ENCODE data around the gene ALK.
A peak's percentile ranks its signal among the peaks of the same experiment; 100 is the strongest.

Gene ALK

DNA sequence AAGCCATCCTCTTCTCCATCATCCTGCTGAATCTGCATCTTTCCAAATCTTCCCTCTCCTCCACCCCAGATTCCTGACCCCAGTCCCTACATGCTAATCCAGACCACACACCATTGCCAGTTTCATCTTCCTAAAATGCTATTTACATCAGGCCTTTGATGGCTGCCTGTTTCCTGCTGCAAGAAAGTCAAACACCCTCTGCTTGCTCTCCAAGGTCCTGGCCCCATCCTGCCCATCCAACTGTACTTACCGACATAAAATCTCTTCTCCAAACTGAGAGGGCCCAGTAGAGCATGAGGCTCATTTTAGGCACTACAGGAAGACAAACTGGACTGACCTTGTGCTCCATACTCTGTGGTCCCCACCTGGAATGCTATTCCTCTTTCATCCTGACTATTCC is 19.0 kb downstream of the ALK start:
- DNase-seq (ENCODE audit: low spot score), result no peak

DNA sequence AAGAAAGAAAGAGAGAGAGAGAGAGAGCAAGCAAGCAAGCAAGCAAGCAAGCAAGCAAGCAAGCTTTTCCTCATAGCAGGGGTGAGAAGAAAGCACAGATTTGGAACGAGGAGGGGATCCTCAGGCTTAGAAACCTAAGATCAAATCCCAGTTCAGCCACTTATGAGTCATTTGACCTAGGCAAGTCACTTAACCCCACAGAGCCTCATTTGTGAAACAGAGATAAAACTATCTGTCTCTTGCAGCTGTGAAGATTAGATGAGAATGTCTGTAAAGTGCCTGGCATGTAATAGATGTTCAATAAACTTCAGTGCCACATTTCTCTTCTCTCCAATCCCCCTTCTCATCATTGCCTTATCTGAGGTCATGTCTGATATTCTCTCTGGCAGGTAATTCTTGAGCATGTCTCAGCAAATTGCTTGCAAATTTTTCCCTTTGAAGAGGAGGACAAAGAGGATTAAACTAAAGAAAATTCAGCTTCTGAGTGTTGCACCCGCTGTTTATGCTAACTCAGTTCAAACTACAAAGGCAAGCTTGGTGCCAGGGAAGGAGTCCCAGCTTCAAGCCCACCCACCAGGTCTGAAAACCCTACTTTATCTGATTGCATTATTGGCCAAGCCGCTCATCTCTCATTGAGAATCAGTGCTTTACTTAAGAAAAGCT is 20.3 kb downstream of the ALK start:
- DNase-seq (ENCODE audit: low spot score), result no peak

DNA sequence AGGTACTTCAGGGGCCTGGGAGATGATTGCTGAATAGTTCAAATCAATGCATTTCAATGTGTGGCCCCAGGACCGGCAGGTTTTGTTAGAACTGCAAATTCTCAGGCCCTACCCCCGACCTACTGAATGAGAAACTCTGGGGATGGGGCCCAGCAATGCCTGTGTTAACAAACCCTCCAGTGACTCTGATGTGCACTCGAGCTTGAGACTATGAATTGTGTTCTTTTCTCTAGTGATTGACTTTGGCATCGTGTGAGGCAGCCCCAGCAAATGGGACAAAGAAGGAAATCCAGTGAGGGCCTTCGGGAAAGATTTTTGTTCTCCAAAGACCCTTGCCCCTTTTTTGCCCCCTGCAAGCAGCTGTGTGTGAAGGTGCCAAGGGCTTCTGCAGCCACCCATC is 22.4 kb downstream of the ALK start:
- no peak for DNase-seq (ENCODE audit: low spot score)

DNA sequence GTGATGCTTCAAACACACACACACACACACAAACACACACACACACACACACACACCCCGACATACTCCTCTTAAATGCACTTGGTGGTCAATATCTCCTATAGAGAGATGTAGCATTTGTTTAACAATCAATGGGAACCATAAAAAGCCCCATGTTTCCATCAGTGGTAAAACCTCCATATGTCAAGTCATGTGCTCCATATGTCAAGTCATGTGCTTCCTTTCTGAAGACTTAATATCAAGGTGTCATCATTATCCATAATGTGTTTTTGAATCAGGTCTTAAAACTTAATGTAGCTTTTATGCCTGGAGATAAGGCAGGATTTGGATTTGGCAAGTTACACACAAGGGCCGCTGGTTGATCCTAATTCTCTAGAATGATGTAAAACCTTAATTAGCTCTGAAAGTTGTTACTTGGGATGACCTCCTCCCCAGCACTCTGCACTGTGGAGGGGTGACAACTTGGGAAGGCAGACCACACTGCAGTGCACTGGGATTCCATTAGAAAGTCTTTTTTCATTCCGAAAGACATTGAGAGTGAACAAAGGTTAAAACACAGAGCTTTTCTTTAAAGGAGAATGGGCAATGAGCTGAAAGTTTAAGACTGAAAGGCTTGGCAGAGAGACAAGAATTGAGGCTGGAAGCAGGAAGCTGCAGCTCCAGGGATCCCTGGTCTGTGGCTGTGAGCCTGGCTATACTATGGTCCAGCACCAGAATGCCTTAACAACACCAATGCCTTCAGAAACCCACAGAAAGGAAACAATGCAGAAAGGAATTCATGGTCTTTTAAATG is 26.4 kb downstream of the ALK start:
- DNase-seq (ENCODE audit: low spot score), result no peak

DNA sequence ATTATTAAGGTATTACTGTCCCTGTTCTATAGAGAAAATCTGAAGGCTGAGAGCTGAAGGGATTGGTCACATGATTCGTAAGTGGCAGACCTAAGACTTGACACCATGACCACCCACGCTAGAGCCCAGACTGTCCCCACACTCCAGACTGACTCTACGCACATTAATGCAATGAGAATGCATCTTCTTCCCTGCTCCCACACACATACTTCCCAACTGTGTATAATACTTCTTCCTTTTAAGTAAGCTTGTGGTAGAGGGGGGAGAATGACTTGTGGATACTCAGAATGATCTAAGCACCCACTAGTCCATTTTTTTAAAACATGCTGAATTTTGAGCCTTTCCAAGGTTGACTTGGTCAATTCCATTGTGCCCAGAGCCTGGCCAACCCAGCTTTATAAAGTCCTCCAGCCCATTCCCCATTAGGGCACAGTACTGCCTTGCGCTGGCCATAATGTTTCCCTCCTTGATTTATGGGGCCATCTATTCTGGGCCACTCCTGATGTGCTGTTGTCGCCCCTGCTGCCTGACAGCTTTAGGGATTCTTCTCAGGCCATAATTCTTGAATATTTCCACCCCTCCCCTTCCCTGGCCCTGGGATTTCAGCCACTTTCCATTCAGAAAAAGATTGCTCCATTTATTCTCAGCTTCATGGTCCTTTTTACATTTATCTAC is 28.7 kb downstream of the ALK start:
- no peak for DNase-seq (ENCODE audit: low spot score)

DNA sequence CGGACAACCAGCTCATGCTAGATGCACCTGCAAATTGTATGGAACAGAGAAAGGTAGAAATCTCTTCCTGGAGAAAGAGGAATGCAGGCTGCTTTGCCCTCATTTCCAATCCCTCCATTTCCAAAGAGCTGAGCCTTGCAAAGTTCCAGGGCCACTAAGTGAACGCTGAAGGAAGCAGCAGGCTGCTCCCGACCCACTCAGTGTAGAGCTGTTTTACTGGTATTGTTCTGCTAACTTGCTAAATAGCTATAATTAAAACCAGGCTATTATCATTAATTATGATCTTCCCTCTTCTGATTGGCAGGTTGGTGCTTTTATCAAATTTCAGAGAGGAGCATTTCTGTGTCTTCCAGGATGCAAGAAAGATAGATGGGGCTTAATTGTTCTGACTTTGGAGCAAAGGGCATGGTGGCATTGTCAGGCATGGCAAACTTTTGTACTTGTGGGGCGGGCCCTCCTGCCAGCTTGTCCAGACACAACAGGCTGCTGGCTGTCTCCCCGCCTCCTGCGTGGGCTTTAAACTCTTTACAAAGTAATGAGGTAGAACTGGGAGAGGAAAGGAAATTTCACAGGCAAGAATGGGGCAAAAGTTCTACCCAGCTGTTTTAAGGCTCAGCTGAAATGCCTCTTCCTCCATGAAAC is 40.2 kb downstream of the ALK start:
- no peak for DNase-seq (ENCODE audit: low spot score)

DNA sequence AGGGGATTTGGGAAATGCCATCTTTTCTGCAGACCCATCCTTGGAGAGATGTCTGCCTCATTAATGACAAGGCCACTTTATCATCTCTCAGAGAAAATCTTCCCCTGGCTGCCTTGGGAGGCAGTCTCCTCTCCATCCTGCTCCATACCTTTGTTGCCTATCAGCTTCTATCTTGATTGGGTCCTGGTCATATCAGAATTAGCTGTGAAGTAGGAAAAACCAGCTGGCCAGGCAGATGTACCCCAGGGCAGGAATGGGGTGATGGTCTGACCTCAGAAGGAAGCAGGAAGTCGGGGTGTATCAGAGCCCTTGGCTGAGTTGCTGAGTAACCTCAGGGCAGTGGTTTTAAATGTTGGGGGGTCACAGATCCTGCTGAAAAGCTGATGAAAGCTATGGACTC is 41.3 kb downstream of the ALK start:
- DNase-seq (ENCODE audit: low spot score), result no peak

DNA sequence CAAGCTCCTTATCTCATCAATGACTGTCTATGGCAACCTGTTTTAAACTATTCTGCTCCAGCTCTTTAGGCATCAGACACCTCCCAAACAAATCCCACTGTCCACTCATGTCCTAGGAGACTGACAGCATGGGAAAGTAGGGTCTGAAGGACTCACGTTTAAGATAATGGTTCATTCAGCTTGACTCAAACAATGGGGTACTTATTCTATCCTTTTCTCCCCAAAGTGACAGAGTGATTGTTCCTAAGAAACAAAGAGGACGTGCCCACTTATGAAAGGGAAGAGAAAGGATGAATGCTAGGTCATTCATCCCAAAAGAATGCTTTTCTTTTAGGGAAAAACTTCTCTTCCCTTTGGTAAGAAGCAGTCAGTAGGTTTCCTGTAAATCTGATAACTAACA is 41.9 kb downstream of the ALK start:
- DNase-seq (ENCODE audit: low spot score), result no peak

DNA sequence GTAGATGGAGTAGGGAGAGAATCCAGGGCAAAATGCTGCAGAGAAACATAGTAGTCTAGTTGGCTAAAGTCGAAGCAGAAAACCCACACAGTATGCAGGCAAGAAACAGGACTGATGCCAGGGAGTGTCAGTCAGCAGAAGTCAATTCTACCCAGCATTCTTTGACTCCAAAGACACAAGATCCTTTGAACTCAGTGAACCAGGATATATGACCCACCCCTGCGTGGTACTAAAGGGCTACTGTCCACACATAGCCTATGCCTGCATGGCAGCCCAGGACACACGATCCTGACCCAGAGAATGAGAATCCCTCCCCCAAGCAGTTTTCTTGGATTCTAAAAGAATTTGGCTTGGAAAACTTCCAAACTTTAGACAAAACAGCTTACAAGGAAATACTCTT is 42.5 kb downstream of the ALK start:
- peak; percentile 94 for DNase-seq (ENCODE audit: low spot score)

DNA sequence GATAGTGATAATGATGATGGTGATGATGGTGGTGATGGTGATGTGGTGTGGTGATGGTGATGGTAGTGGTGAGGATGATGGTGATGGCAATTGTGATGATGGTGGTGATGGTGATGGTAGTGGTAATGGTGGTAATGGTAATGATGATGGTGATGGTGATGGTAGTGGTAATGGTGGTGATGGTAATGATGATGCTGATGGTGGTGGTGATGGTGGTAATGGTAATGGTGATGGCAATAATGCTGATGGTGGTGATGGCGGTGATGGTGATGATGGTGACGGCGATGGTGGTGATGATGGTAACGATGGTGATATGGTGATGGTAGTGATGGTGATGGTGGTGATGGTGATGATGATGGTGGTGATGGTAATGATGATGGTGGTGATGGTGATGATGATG is 45.0 kb downstream of the ALK start:
- no peak for DNase-seq (ENCODE audit: low spot score)

DNA sequence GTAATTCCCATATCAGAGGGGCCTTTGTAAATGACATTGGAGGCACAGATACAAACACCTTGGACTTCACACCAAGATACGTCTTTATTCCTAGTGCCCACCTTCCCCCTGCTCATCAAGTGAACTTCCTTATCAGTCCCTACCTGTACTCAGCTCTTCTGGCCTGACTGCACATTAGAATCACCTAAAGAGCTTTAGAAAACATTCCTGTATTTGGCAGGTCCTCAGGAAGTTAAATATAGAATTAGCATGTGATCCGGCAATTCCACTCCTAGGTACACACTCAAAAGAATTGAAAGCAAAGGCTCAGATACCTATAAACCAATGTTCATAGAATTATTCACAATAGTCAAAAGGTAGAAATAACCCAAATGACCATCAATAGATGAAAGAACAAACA is 46.6 kb downstream of the ALK start:
- DNase-seq (ENCODE audit: low spot score), result no peak

DNA sequence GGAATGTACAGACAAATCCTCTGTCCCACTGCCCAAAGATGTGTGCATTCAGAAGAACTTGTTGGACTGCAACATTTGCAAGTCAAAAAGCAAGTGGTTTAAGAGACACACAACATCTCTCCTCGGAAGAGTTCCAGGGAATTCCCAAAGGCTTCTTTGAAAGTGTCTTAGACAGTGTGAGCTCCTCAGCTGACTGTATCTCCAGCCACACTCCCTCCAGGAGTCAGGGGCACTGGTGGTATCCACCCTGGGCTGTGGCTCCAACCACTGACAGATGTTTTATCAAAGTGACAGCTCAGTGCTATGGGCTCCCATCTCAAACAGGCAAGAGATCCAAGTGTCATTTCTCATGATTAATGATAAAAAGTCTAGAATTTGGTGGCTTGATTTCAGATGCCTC is 48.5 kb downstream of the ALK start:
- DNase-seq (ENCODE audit: low spot score), result no peak

DNA sequence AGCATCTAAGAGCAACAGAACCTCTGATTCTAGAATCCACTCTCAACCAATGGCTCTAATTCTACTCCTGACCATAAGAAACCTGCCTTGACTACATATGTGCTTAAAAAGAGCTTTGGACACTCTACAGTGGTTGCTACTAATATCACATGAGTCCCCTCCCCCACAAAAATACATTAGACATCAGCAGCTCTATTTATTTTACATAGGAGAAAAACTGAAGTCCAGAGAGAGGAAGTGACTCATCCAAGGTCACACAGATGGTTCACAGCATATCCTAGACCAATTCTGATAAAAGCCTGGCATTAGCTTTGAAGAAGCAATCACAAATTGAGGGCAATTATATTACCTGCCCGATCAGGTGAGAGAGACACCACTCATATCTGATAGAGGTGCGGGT is 49.8 kb downstream of the ALK start:
- no peak for DNase-seq (ENCODE audit: low spot score)

DNA sequence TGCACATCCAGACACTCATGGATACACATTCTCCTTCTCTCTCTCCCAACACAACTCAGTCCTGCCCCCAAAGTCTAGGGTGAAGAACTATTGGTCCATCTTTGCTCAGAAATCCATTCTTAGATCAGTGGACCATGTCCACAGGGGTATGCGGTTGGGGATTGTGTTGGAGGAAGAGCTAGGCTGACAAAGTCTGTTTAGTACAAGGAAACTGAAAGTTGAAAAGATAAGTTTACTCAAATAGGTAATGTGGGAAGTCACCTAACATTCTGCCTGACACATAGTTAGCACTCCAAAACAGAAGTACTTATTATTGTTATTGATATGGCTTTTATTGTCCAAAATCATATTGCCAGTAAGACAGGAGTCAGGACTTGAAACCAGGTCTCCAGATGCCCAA is 55.9 kb downstream of the ALK start:
- DNase-seq (ENCODE audit: low spot score), result no peak

DNA sequence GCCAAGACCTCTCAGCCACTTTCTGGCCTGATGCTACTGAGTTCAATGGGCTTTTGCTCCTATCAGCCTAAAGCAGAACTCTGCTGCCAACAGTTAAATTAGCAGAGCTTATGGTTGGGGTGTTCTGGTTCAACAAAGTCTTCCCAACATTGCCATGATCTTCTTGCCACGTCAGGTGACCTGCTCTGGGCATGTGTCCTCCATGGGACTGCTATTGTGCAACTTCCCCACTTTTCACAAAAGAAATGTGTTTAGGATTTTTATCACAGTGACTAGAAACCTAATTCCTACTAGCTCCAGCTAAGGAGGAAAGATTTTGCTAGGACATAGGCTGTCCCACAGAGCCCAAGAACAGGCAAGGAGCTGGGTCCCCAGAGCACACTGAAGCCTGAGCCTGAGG is 56.4 kb downstream of the ALK start:
- DNase-seq (ENCODE audit: low spot score), result no peak

DNA sequence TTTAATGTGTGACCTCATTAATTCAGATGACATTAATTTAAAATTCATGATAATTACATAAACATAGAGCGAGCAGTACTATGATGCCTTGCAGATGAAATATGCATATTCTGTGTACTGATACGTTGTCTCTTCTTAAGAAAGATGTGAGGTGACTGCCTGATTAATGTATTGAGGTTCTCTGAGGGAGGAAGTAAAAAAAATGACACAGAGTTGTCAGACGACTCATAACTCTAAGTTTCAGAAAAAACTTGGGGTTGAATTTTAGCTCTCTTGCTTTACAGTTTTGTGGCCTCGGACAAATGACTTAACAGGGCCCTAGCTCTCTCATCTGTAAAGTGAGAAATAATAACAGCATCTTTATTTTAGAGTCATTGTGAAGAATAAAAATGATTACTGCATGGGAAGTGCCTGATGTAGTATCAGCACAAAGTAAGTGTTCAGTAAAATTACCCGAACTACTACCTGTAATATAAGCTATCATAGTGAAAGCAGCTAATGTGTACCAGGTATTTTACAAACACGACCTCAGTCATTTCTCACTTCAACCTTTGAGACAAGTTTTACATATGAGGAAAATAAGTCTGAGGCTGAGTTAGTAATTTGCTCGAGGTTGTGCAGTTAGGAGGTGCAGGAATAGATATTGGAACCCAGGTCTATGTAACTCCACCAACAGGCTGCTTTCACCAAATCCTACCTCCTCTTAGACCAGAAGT is 65.3 kb downstream of the ALK start:
- DNase-seq (ENCODE audit: low spot score), result no peak

DNA sequence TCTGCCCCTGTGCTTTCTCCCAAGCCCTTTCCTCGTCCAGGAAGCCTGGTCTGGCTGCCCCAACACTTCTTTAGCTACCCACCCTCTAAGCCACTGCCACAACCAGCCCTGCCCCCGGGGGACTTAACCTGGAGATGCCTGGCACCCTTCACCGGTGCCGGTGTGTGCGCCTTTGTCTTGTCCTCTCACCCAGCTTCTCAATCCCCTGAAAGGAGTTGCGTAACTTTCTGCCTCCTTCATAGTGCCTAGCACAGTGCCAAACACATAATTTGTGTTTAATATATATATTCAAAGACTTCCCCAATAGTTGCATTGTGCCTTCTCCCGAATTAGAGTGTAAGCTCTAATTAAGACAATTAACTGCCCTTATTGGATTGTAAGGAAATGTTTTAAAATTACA is 70.6 kb downstream of the ALK start:
- no peak for DNase-seq (ENCODE audit: low spot score)

DNA sequence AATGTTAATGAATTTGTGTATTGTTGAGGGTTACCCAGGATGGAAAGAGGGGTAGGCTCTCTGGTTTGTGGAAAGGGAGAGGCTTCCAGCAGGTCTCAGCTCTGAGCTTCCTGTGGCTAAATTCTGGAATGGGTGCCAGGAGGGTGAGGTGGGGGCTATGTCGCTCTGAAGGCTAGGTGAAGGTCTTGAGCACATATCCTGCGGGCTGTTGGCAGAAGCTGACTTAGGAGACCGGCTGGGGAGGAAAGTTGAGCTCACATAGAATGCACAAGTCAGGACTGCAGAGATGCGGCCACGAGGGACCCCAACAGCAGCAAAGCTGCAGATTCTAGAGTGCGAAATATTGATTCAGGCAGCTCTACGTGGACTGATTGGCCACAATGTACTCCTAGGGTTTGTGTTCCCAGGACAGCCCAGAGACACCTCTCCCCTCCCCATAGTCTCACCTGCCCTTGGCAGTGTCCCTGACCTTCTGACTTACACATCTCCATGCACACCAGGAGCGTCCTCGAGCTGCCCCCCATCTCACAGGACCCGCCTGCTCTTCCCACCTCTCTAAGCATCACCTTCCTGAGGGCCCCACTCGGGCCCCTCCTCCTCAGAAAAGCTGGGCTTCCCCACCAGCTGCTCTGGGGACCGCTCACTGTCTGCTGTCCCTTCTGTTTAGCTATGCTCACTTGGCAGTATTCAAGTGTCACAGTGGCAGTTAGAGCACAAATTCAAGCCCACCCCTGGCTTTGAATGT is 72.6 kb downstream of the ALK start:
- no peak for DNase-seq (ENCODE audit: low spot score)

DNA sequence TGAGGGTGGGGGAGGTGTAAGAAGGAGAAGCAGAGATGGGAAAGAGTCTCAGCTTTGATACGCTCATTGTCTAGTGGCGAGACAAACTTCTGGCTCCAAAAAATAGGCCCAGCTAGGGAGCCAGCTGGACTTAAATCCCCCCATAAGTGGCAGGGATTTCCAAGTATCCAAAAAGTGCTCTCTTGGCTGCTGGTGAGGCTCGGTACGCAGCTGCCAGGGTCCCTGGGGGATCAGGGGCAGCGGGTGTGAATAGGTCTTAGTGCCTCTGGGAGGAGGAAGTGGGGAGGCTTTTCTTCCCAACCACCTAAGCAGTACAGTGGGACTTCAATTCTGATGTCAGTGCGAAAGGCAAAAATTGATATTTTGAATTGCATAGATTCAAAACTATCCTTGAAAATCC is 73.5 kb downstream of the ALK start:
- DNase-seq (ENCODE audit: low spot score), result no peak

DNA sequence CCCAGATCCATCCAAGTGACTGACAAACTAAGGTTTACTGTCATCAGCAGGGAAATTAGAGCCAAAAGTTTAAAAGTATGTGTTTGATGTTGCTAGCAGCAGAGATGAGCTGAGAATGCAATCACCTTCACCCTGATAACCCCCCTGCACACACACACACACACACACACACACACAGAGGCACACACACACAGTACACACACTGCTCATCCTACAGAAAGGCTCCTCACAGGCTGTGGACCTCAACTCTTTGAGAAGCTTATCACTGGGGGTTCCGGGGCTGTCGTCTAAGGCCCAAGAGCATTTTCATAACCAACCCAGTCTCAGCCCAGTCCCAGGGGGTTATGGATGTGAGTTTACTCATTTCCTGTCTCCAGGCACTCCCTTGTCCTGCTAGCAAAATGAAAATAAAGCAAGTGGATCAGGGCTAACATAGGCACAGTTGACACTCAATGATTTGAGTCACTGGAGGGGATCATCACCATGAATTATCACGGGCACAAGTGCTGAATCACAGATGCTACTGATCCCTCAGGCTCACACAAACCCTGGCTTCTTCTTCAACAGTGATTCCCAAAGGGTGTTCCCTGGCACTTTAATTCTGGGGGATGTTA is 76.6 kb downstream of the ALK start:
- peak; percentile 86 for DNase-seq (ENCODE audit: low spot score)

DNA sequence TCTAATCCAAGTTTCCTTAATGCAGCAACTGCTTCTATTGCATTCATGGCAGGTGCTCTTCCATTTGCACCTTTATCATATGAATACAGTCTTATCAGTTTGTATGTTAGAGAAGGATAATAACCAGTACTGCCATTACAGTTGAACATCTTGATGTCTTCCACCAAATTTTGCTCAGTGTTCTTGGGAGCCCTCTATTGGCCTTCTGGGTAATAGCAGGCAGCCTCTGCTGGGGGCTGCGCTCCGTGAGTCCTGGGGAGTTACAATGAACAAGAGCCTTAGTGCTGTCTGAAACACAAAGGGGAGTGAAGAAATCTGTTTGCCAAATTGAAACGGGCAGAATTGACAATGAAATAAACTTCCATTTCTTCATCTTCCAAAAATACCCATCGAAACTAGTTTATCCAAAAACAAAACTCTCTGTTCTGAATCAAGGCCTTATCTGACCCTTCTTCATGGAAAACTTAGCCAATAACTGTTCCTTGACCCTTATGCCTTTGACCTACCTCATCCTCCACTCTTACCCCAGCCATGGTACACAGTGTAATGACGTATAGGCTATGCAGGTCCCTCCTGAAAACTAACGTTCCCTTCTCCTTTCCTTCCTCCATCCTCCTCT is 79.9 kb downstream of the ALK start:
- DNase-seq (ENCODE audit: low spot score), result peak; percentile 40

All from kidney tubule cell (primary cell).